Liver (tissue), 9 donors: ENCODE data around the gene ARTN. TPM values are rescaled to one million over a fixed set of nuclear protein-coding genes. Genes with fewer than 3 reads are reported as not detected.

Experiments used
- DNase-seq: peaks from one replicate; pipeline ENCODE4 v3.0.0-alpha.2; 2017; ENCODE audit warnings: low spot score
- H3K27ac ChIP-seq, 2 donors: one replicate each; pipeline ENCODE4 v1.7.0; 2013; ENCODE audit warnings: inconsistent platforms in 2 of 2, low read length in 2 of 2, control low read depth in 1 of 2, low read depth in 1 of 2, mild to moderate bottlenecking in 1 of 2
- H3K27me3 ChIP-seq, 4 donors: one replicate each; pipeline versions ENCODE4 v1.6.1 to v1.7.0; 2013; ENCODE audit warnings: low read length in 3 of 4, inconsistent platforms in 1 of 4, mild to moderate bottlenecking in 1 of 4, moderate library complexity in 1 of 4; ENCODE audit not compliant: control insufficient read depth in 4 of 4, insufficient read depth in 4 of 4
- H3K36me3 ChIP-seq, 4 donors: one replicate each; pipeline versions ENCODE4 v1.6.1 to v1.7.0; 2013; ENCODE audit warnings: low read length in 3 of 4, mild to moderate bottlenecking in 3 of 4, low read depth in 1 of 4, moderate library complexity in 1 of 4; ENCODE audit not compliant: control insufficient read depth in 4 of 4, insufficient read depth in 3 of 4
- H3K4me1 ChIP-seq, 4 donors: one replicate each; pipeline versions ENCODE4 v1.6.1 to v1.7.0; 2013; ENCODE audit warnings: low read length in 3 of 4, mild to moderate bottlenecking in 3 of 4, moderate library complexity in 1 of 4; ENCODE audit not compliant: control insufficient read depth in 4 of 4, insufficient read depth in 4 of 4
- H3K4me3 ChIP-seq, 3 donors: one replicate each; pipeline versions ENCODE4 v1.6.1 to v1.7.0; 2013; ENCODE audit warnings: low read length in 3 of 3, control low read depth in 1 of 3, low read depth in 1 of 3, mild to moderate bottlenecking in 1 of 3
- H3K9ac ChIP-seq, 2 donors: one replicate each; pipeline ENCODE4 v1.7.0; 2013; ENCODE audit warnings: low read length in 2 of 2, mild to moderate bottlenecking in 2 of 2, moderate library complexity in 2 of 2, control low read depth in 1 of 2, low read depth in 1 of 2
- H3K9me3 ChIP-seq, 4 donors: one replicate each; pipeline versions ENCODE4 v1.6.1 to v1.7.0; 2013; ENCODE audit warnings: low read length in 3 of 4; ENCODE audit not compliant: control insufficient read depth in 4 of 4
- EGR1 ChIP-seq, 2 donors: IDR thresholded peaks; 2 replicates each; pipeline ENCODE4 v1.6.1; 2016 to 2018; ENCODE audit warnings: antibody characterized with exemption in 2 of 2, low read depth in 2 of 2
- FOXA1 ChIP-seq: IDR thresholded peaks from 2 replicates; pipeline ENCODE4 v1.6.1; 2016; ENCODE audit warnings: antibody characterized with exemption
- FOXA2 ChIP-seq: IDR thresholded peaks from 2 replicates; pipeline ENCODE4 v1.6.1; 2016; ENCODE audit warnings: antibody characterized with exemption
- GABPA ChIP-seq, 2 donors: IDR thresholded peaks in 1 of 2; conservative IDR thresholded peaks in 1 of 2; 2 replicates each; pipeline ENCODE4 v1.6.1; 2016; ENCODE audit warnings: antibody characterized with exemption in 2 of 2, mild to moderate bottlenecking in 1 of 2, moderate library complexity in 1 of 2
- HNF4A ChIP-seq, 2 donors: conservative IDR thresholded peaks; 2 replicates each; pipeline ENCODE4 v1.6.1; 2016; ENCODE audit warnings: antibody characterized with exemption in 2 of 2, mild to moderate bottlenecking in 2 of 2
- JUND ChIP-seq, 2 donors: IDR thresholded peaks; 2 replicates each; pipeline ENCODE4 v1.6.1; 2016; ENCODE audit warnings: antibody characterized with exemption in 2 of 2
- NR2F2 ChIP-seq: IDR thresholded peaks from 2 replicates; pipeline ENCODE4 v1.6.1; 2016; ENCODE audit warnings: antibody characterized with exemption
- RAD21 ChIP-seq, 2 donors: IDR thresholded peaks; 2 replicates each; pipeline ENCODE4 v1.6.1; 2016; ENCODE audit warnings: antibody characterized with exemption in 2 of 2, mild to moderate bottlenecking in 2 of 2
- RXRA ChIP-seq, 2 donors: IDR thresholded peaks; 2 replicates each; pipeline ENCODE4 v1.6.1; 2017 to 2018; ENCODE audit warnings: antibody characterized with exemption in 2 of 2, mild to moderate bottlenecking in 1 of 2
- SP1 ChIP-seq: IDR thresholded peaks from 2 replicates; pipeline ENCODE4 v1.6.1; 2018; ENCODE audit warnings: antibody characterized with exemption, mild to moderate bottlenecking
- TAF1 ChIP-seq: conservative IDR thresholded peaks from 2 replicates; pipeline ENCODE4 v1.6.1; 2016; ENCODE audit warnings: antibody characterized with exemption, mild to moderate bottlenecking
- YY1 ChIP-seq: IDR thresholded peaks from 2 replicates; pipeline ENCODE4 v1.6.1; 2016; ENCODE audit warnings: antibody characterized with exemption, mild to moderate bottlenecking
- WGBS: extraction: QIAGEN DNeasy Blood & Tissue Kit; methylation state at CpG from one replicate; pipeline ENCODE4 v1.1.7; 2013; 5-methylcytosine and 5-hydroxymethylcytosine counted together
- polyA plus RNA-seq, 2 donors: library from polyadenylated mRNA; stranded (reverse) in 1 of 2; unstranded in 1 of 2; fragments of 200-250 nt in 1 of 2; fragments of >200 nt in 1 of 2; fragmentation: Nextera tagmentation in 1 of 2; extraction: Ambion mirVana in 1 of 2; gene quantifications; one replicate each; pipeline versions ENCODE4 v1.2.1 to v1.2.3, GENCODE V29; 2013 to 2015
- total RNA-seq, 2 donors: library from RNA; depleted of rRNA; stranded (reverse); fragments of >200 nt; gene quantifications; one replicate each; pipeline ENCODE4 v1.2.3, GENCODE V29; 2014
- TF ChIP-seq, protein P1 (sequence below): fragments of 150-350 bp; IDR thresholded peaks from 2 replicates; pipeline ENCODE4 v1.5.1; 2017; ENCODE audit warnings: improper control_type of control experiment, low read depth, low read length; ENCODE audit not compliant: missing input control
- TF ChIP-seq, protein P2 (sequence below): IDR thresholded peaks from 2 replicates; pipeline ENCODE4 v1.6.1; 2016; ENCODE audit warnings: antibody characterized with exemption, mild to moderate bottlenecking
- TF ChIP-seq, protein P3 (sequence below): IDR thresholded peaks from 2 replicates; pipeline ENCODE4 v1.6.1; 2016; ENCODE audit warnings: antibody characterized with exemption
- TF ChIP-seq, protein P4 (sequence below): IDR thresholded peaks from 2 replicates; pipeline ENCODE4 v1.6.1; 2016; ENCODE audit warnings: antibody characterized with exemption
- TF ChIP-seq, protein P5 (sequence below): IDR thresholded peaks from 2 replicates; pipeline ENCODE4 v1.6.1; 2016; ENCODE audit warnings: antibody characterized with exemption
- donor health status: healthy.
- donor health status: healthy.
- donor health status: healthy.
- donor health status: healthy.
- donor health status: healthy.

Gene ARTN
- total and polyA plus RNA-seq, 4 donors = 0.05 to 0.08 TPM; not detected in 2

DNA sequence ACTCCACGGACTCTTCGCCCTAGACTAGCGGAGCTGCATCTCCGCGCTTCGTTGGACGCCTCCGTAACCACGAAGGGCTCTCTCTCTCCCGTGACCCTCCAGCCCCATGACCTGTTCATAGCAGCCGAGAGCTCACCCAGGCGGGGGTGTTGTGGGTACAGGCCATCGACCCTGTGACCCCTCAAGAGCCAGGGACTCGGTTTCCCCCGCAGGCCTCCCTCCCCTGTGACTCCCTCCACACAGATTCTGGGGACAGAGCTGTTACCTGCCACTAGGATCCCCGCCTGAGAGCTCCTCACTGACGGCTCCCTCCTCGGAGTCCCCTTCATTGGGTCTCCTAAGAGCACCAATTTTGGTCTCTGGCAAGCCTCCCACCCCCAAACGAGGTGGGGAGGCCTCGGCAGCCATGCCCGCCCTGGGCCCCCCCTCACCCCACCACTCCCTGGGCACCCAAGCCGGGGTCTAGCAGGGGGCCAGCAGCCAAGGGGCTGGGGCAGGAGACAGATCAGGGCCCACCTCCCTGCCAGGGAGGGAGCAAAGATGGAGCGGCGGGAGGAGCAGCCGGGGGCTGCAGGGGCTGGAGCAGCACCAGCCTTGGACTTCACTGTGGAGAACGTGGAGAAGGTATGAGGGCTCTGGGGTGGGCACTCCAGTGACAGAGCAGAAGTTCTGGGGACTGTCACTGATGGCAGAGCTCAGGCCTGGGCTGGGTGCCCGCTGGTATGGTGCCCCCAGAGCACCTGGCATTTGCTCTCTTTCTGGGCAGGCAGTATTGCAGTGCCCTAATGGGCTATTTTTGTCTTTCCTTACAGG is 13.7 kb downstream of the ARTN start (continued):
- TF ChIP-seq, protein P1, sequence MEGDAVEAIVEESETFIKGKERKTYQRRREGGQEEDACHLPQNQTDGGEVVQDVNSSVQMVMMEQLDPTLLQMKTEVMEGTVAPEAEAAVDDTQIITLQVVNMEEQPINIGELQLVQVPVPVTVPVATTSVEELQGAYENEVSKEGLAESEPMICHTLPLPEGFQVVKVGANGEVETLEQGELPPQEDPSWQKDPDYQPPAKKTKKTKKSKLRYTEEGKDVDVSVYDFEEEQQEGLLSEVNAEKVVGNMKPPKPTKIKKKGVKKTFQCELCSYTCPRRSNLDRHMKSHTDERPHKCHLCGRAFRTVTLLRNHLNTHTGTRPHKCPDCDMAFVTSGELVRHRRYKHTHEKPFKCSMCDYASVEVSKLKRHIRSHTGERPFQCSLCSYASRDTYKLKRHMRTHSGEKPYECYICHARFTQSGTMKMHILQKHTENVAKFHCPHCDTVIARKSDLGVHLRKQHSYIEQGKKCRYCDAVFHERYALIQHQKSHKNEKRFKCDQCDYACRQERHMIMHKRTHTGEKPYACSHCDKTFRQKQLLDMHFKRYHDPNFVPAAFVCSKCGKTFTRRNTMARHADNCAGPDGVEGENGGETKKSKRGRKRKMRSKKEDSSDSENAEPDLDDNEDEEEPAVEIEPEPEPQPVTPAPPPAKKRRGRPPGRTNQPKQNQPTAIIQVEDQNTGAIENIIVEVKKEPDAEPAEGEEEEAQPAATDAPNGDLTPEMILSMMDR = no peak

DNA sequence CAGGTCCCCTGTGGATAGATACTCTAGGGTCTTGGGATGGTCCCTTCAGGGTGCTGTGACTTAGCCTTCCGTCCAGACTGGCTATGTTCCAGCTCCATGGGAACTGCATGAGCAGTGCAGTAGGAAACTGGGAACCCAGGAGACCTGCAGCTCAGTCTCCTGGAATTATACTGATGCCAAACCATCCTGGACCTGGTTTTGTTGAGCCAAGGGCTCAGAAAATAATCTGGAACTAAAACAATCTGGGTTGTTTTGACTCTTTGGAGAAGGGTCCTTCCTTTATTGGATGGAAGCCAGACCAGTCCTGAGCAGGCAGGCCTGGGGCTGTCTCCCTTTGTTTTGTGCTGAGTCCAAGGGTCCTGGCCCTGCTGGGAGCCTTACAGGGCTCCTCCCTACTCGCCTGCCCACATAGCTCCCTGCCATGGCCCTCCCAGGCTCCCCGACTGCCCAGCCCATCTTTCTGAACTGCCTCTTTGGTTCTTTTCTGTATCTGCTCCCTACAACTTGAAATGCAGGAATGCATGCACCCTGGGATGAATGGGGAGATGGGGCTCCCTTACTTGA is 14.4 kb downstream of the ARTN start:
- WGBS = 49% methylated on average over 3 of the region's 3 CpGs
- no peak for DNase-seq
- Histone ChIP-seq H3K9ac (peak overlapping the region in 1 of 2 donors; percentile 84), H3K36me3 (peaks cover 0 to 6% (median 0%) of the 10 kb centered on the region in 4 donors), H3K27me3 (no peaks in the 10 kb centered on the region), H3K9me3 (no peaks in the 10 kb centered on the region), H3K27ac (no peak overlapping the region), H3K4me1 (peaks cover 5 to 28% (median 22%) of the 10 kb centered on the region in 4 donors), H3K4me3 (peak overlapping the region; percentile 78 to 99 (median 85))
- no peak for TF ChIP-seq FOXA2
- TF ChIP-seq, protein P2, sequence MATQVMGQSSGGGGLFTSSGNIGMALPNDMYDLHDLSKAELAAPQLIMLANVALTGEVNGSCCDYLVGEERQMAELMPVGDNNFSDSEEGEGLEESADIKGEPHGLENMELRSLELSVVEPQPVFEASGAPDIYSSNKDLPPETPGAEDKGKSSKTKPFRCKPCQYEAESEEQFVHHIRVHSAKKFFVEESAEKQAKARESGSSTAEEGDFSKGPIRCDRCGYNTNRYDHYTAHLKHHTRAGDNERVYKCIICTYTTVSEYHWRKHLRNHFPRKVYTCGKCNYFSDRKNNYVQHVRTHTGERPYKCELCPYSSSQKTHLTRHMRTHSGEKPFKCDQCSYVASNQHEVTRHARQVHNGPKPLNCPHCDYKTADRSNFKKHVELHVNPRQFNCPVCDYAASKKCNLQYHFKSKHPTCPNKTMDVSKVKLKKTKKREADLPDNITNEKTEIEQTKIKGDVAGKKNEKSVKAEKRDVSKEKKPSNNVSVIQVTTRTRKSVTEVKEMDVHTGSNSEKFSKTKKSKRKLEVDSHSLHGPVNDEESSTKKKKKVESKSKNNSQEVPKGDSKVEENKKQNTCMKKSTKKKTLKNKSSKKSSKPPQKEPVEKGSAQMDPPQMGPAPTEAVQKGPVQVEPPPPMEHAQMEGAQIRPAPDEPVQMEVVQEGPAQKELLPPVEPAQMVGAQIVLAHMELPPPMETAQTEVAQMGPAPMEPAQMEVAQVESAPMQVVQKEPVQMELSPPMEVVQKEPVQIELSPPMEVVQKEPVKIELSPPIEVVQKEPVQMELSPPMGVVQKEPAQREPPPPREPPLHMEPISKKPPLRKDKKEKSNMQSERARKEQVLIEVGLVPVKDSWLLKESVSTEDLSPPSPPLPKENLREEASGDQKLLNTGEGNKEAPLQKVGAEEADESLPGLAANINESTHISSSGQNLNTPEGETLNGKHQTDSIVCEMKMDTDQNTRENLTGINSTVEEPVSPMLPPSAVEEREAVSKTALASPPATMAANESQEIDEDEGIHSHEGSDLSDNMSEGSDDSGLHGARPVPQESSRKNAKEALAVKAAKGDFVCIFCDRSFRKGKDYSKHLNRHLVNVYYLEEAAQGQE = no peak
- TF ChIP-seq, protein P1 = no peak
- no peak for TF ChIP-seq TAF1
- TF ChIP-seq, protein P3, sequence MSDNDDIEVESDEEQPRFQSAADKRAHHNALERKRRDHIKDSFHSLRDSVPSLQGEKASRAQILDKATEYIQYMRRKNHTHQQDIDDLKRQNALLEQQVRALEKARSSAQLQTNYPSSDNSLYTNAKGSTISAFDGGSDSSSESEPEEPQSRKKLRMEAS = no peak
- TF ChIP-seq GABPA (IDR thresholded peaks at IDR 0.05 in 1 of 2, conservative IDR thresholded peaks at IDR 0.05 in 1 of 2) = no peak
- no peak for TF ChIP-seq FOXA1
- TF ChIP-seq NR2F2 = no peak
- TF ChIP-seq JUND (IDR thresholded peaks at IDR 0.05) = no peak
- no peak for TF ChIP-seq RXRA (IDR thresholded peaks at IDR 0.05)
- no peak for TF ChIP-seq HNF4A (conservative IDR thresholded peaks at IDR 0.05)
- TF ChIP-seq, protein P4, sequence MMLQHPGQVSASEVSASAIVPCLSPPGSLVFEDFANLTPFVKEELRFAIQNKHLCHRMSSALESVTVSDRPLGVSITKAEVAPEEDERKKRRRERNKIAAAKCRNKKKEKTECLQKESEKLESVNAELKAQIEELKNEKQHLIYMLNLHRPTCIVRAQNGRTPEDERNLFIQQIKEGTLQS = no peak
- no peak for TF ChIP-seq YY1
- TF ChIP-seq, protein P5, sequence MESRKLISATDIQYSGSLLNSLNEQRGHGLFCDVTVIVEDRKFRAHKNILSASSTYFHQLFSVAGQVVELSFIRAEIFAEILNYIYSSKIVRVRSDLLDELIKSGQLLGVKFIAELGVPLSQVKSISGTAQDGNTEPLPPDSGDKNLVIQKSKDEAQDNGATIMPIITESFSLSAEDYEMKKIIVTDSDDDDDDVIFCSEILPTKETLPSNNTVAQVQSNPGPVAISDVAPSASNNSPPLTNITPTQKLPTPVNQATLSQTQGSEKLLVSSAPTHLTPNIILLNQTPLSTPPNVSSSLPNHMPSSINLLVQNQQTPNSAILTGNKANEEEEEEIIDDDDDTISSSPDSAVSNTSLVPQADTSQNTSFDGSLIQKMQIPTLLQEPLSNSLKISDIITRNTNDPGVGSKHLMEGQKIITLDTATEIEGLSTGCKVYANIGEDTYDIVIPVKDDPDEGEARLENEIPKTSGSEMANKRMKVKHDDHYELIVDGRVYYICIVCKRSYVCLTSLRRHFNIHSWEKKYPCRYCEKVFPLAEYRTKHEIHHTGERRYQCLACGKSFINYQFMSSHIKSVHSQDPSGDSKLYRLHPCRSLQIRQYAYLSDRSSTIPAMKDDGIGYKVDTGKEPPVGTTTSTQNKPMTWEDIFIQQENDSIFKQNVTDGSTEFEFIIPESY = no peak
- TF ChIP-seq EGR1 (IDR thresholded peaks at IDR 0.05; ENCODE audit: low read depth in 2 of 2) = no peak
- no peak for TF ChIP-seq SP1
- no peak for TF ChIP-seq RAD21 (IDR thresholded peaks at IDR 0.05)
